B cell (primary cell): ENCODE results near the gene LIMK2. TPM values are rescaled to one million over a fixed set of nuclear protein-coding genes. Genes with fewer than 3 reads are reported as not detected.

Source experiments
- ATAC-seq: fragments of 200-7000 bp; cut with Tn5 transposase; one replicate; pipeline ENCODE4 v1.10.0; 2021; ENCODE audit warnings: low read depth, mild to moderate bottlenecking, moderate number of reproducible peaks, moderate library complexity
- CTCF ChIA-PET: fragments of 350-600 bp; sonication (Branson Sonifier 250); formaldehyde crosslinking; loops from one replicate; lab custom pipeline; 2021; ENCODE audit warnings: antibody characterized with exemption, inconsistent platforms; lab: Charles Lee
- POLR2A ChIA-PET: fragments of 350-600 bp; sonication (Branson Sonifier 250); formaldehyde crosslinking; loops from one replicate; lab custom pipeline; 2021; ENCODE audit warnings: antibody characterized with exemption; lab: Charles Lee
- DNase-seq: peaks from one replicate; pipeline ENCODE4 v3.0.0; 2013
- H2AFZ ChIP-seq: 2 replicates; pipeline ENCODE4 v1.6.1; 2012; ENCODE audit warnings: mild to moderate bottlenecking, low read depth, low read length; ENCODE audit not compliant: insufficient read depth, poor library complexity, severe bottlenecking
- H3K27ac ChIP-seq, 2 donors: 1 replicate in 1 of 2; 2 replicates in 1 of 2; pipeline ENCODE4 v1.5.1; 2012 to 2013; ENCODE audit warnings: low read length in 2 of 2, mild to moderate bottlenecking in 2 of 2, moderate library complexity in 1 of 2
- H3K27me3 ChIP-seq, 4 experiments: fragments of 200-600 bp in 1 of 4; sonication (generic) in 1 of 4; replicated peaks in 1 of 4; 1 replicate in 2 of 4; 2 replicates in 2 of 4; pipeline versions ENCODE4 v1.6.1 to v1.7.0; 2013 to 2016; ENCODE audit warnings: low read length in 3 of 4, mild to moderate bottlenecking in 2 of 4, mixed read lengths in 1 of 4, moderate library complexity in 1 of 4; ENCODE audit not compliant: insufficient read depth in 4 of 4, control insufficient read depth in 3 of 4; ENCODE audit errors: control extremely low read depth in 1 of 4
- H3K36me3 ChIP-seq, 2 experiments: replicated peaks in 1 of 2; 1 replicate in 1 of 2; 2 replicates in 1 of 2; pipeline versions ENCODE4 v1.6.1 to v1.7.1; 2013; ENCODE audit warnings: low read length in 1 of 2; ENCODE audit not compliant: insufficient read depth in 2 of 2, control insufficient read depth in 1 of 2; ENCODE audit errors: control extremely low read depth in 1 of 2, extremely low read depth in 1 of 2
- H3K4me1 ChIP-seq, 2 donors: fragments of 200-600 bp in 1 of 2; sonication (generic) in 1 of 2; 1 replicate in 1 of 2; 2 replicates in 1 of 2; pipeline versions ENCODE4 v1.5.1 to v1.6.1; 2013 to 2017; ENCODE audit warnings: low read length in 2 of 2; ENCODE audit not compliant: control insufficient read depth in 2 of 2, insufficient read depth in 2 of 2
- H3K4me2 ChIP-seq: replicated peaks from 2 replicates; pipeline ENCODE3; 2012; ENCODE audit warnings: mild to moderate bottlenecking, low read depth, low read length; ENCODE audit not compliant: poor library complexity, severe bottlenecking
- H3K4me3 ChIP-seq, 5 experiments: fragments of 200-600 bp in 1 of 5; sonication (generic) in 1 of 5; 1 replicate in 3 of 5; 2 replicates in 2 of 5; pipeline versions ENCODE4 v1.5.1 to v1.7.0; 2011 to 2016; ENCODE audit warnings: low read length in 4 of 5, mild to moderate bottlenecking in 4 of 5, low read depth in 2 of 5, control low read depth in 1 of 5, moderate library complexity in 1 of 5; ENCODE audit not compliant: insufficient read depth in 1 of 5; ENCODE audit errors: control extremely low read depth in 1 of 5, extremely low read depth in 1 of 5
- H3K79me2 ChIP-seq: fragments of 200-600 bp; sonication (generic); one replicate; pipeline ENCODE4 v1.6.0; 2016; ENCODE audit warnings: low read length; ENCODE audit not compliant: control insufficient read depth, insufficient read depth
- H3K9ac ChIP-seq: fragments of 200-600 bp; sonication (generic); 2 replicates; pipeline ENCODE4 v1.6.1; 2017; ENCODE audit warnings: mild to moderate bottlenecking, low read length, moderate library complexity
- H3K9me3 ChIP-seq, 3 donors: one replicate each; pipeline versions ENCODE4 v1.6.1 to v1.7.1; 2013; ENCODE audit warnings: low read length in 2 of 3; ENCODE audit not compliant: control insufficient read depth in 2 of 3, insufficient read depth in 1 of 3; ENCODE audit errors: control extremely low read depth in 1 of 3
- H4K20me1 ChIP-seq: 2 replicates; pipeline ENCODE4 v1.6.0; 2012; ENCODE audit warnings: mild to moderate bottlenecking, low read length; ENCODE audit not compliant: insufficient read depth, control insufficient read depth, poor library complexity, severe bottlenecking
- H3K27ac Mint-ChIP-seq: one replicate; pipeline ENCODE4 v1.8.0; 2021; ENCODE audit warnings: mixed read lengths
- H3K27me3 Mint-ChIP-seq: one replicate; pipeline ENCODE4 v1.8.0; 2021; ENCODE audit warnings: mixed read lengths
- H3K4me1 Mint-ChIP-seq: one replicate; pipeline ENCODE4 v1.8.0; 2021; ENCODE audit warnings: mixed read lengths
- H3K4me3 Mint-ChIP-seq: one replicate; pipeline ENCODE4 v1.8.0; 2021; ENCODE audit warnings: mixed read lengths
- H3K9me3 Mint-ChIP-seq: one replicate; pipeline ENCODE4 v1.8.0; 2022; ENCODE audit warnings: mixed read lengths; ENCODE audit not compliant: insufficient read depth
- EZH2 ChIP-seq: IDR thresholded peaks from 2 replicates; pipeline ENCODE4 v1.6.1; 2012; ENCODE audit warnings: borderline replicate concordance, low read depth, mild to moderate bottlenecking, moderate library complexity, low read length; ENCODE audit not compliant: insufficient read depth, poor library complexity, severe bottlenecking
- WGBS: methylation state at CpG from one replicate; pipeline ENCODE4 v1.1.5; 2013; ENCODE audit warnings: missing lambda C conversion rate; ENCODE audit not compliant: insufficient coverage; 5-methylcytosine and 5-hydroxymethylcytosine counted together
- intact Hi-C: fragments of 100-400 bp; cut with micrococcal nuclease; formaldehyde crosslinking; loops from one replicate; pipeline ENCODE4 v1.10.0; 2022
- polyA plus RNA-seq: library from polyadenylated mRNA; depleted of rRNA; stranded (reverse); fragments of >200 nt; gene quantifications from 2 replicates; pipeline ENCODE4 v1.2.3, GENCODE V29; 2012
- total RNA-seq, 2 donors: library from RNA; stranded (reverse); fragments of 120-200 nt in 1 of 2; gene quantifications; 1 replicate in 1 of 2; 2 replicates in 1 of 2; pipeline versions ENCODE4 v1.2.3 to v1.2.4, GENCODE V29; 2013 to 2022
- TF ChIP-seq, protein P1 (sequence below): fragments of 200-600 bp; IDR thresholded peaks from one replicate; pipeline ENCODE4 v1.8.0; 2022; ENCODE audit warnings: antibody characterized with exemption, mild to moderate bottlenecking

Gene LIMK2
- total and polyA plus RNA-seq, 2 donors (not counting 1 experiment from before 2014, with no cell fraction given): 6.8 to 20.2 TPM

DNA sequence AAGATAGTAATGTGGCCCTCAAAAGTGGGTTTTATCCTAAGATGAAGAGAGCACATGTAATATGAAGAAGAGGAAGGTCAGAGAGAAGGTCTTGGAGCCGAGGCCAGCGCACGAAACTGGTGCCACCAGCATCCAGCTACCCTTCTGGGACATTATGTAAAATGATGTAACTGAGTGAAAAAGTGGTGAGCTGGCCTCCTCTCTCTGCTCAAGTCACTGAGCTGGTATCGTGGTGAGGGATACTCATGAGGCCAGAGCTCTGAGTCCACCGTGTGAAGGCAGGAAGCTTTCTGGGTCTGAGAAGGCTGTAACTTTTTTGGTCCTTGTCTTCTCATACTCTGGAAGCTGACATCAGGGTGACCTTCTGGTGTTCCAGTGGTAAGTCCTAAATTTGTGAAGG, 27.0 kb upstream of the LIMK2 start:
- no peaks in the 10 kb centered on the region for H3K4me1 Mint-ChIP-seq
- intact Hi-C loops: no loop called here
- H3K27me3 ChIP-seq: no peaks in the 10 kb centered on the region
- 100% methylated on average over 4 of the region's 5 CpGs for WGBS
- no peaks in the 10 kb centered on the region for H3K4me1 ChIP-seq
- peaks cover 0 to 6% (median 3%) of the 10 kb centered on the region in 3 donors for H3K9me3 ChIP-seq
- no peak for DNase-seq
- no peak overlapping the region for H3K27ac ChIP-seq
- ChIA-PET CTCF (no interaction called here), POLR2A (interaction anchor here (0.6 kb wide), 1 partner anchor 115 kb away, joined by 6 read pairs; no protein-coding TSS in a partner anchor)
- peaks cover 3 to 25% of the 10 kb centered on the region in 2 experiments for H3K36me3 ChIP-seq
- no peaks in the 10 kb centered on the region for H3K9me3 Mint-ChIP-seq
- H3K79me2 ChIP-seq: peaks cover 13% of the 10 kb centered on the region
- no peak overlapping the region for H3K4me3 Mint-ChIP-seq
- no peak for TF ChIP-seq EZH2
- TF ChIP-seq, protein P1, sequence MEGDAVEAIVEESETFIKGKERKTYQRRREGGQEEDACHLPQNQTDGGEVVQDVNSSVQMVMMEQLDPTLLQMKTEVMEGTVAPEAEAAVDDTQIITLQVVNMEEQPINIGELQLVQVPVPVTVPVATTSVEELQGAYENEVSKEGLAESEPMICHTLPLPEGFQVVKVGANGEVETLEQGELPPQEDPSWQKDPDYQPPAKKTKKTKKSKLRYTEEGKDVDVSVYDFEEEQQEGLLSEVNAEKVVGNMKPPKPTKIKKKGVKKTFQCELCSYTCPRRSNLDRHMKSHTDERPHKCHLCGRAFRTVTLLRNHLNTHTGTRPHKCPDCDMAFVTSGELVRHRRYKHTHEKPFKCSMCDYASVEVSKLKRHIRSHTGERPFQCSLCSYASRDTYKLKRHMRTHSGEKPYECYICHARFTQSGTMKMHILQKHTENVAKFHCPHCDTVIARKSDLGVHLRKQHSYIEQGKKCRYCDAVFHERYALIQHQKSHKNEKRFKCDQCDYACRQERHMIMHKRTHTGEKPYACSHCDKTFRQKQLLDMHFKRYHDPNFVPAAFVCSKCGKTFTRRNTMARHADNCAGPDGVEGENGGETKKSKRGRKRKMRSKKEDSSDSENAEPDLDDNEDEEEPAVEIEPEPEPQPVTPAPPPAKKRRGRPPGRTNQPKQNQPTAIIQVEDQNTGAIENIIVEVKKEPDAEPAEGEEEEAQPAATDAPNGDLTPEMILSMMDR: no peak
- no peak overlapping the region for H3K27ac Mint-ChIP-seq
- no peak overlapping the region for H3K4me3 ChIP-seq
- ATAC-seq: no peak
- H2AFZ ChIP-seq: no peak overlapping the region
- H3K4me2 ChIP-seq: no peak overlapping the region
- H3K9ac ChIP-seq: no peak overlapping the region
- H3K27me3 Mint-ChIP-seq: no peaks in the 10 kb centered on the region
- H4K20me1 ChIP-seq: peaks cover 9% of the 10 kb centered on the region

DNA sequence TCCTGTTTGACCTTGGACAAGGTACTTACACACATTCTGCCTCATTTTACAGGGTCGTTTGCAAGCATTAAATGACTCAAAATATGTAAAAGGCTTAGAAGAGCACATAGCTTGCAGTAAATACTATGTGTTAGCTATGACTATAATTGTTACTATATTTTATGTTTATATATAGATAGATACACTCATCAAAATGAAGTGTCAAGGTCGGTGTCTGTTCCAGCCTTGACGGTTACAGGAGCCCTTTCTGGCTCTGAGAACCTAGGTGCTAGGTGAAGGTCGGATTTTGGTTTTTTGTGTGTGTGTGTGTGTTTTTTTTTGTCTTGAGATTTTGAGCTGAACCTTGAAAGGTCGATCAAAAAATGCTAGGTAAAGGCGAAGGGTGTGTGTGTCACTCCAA, 24.5 kb upstream of the LIMK2 start:
- intact Hi-C loops: no loop called here
- H3K27ac ChIP-seq: no peak overlapping the region
- peaks cover 11% of the 10 kb centered on the region for H4K20me1 ChIP-seq
- TF ChIP-seq EZH2: no peak
- TF ChIP-seq, protein P1: no peak
- no peaks in the 10 kb centered on the region for H3K4me1 ChIP-seq
- no peak overlapping the region for H3K4me2 ChIP-seq
- no peak for ATAC-seq
- ChIA-PET POLR2A (no interaction called here), CTCF (interaction anchor here (1.2 kb wide), 1 partner anchor 11 kb away, joined by 3 read pairs; no protein-coding TSS in a partner anchor)
- Mint-ChIP-seq H3K4me3 (no peak overlapping the region), H3K27me3 (no peaks in the 10 kb centered on the region), H3K9me3 (no peaks in the 10 kb centered on the region), H3K4me1 (peaks cover 3% of the 10 kb centered on the region), H3K27ac (no peak overlapping the region)
- H3K36me3 ChIP-seq: peaks cover 5 to 33% of the 10 kb centered on the region in 2 experiments
- no peak overlapping the region for H3K4me3 ChIP-seq
- H3K27me3 ChIP-seq: no peaks in the 10 kb centered on the region
- peaks cover 9% of the 10 kb centered on the region for H3K79me2 ChIP-seq
- H3K9me3 ChIP-seq: peaks cover 0 to 3% (median 0%) of the 10 kb centered on the region in 3 donors
- H2AFZ ChIP-seq: no peak overlapping the region
- no peak for DNase-seq
- no peak overlapping the region for H3K9ac ChIP-seq
- 100% methylated on average over 3 of the region's 6 CpGs for WGBS
